Eye (tissue), 1 donor: ENCODE results near the gene SINHCAF.
A peak's percentile ranks its signal among the peaks of the same experiment; 100 is the strongest.

Experiments used
- DNase-seq: peaks from one replicate; pipeline ENCODE4 v3.0.0-alpha.2; 2015

Gene SINHCAF

GRCh38 chr12:31331242-31331641, 5.3 kb upstream of the SINHCAF start:
- DNase-seq, result no peak

GRCh38 chr12:31326736-31327659, 1.0 kb upstream of the SINHCAF start:
- peak; percentile 86 for DNase-seq

- no peak for DNase-seq
Observed at GRCh38 chr12:31325524-31325875, 450 bp downstream of the SINHCAF start.

GRCh38 chr12:31324845-31325523, 966 bp downstream of the SINHCAF start:
- peak; percentile 85 for DNase-seq

- DNase-seq, result peak; percentile 90
Observed at GRCh38 chr12:31324116-31324844, 1.7 kb downstream of the SINHCAF start.

- peak; percentile 82 for DNase-seq
Observed at GRCh38 chr12:31323391-31324115, 2.4 kb downstream of the SINHCAF start.

- DNase-seq, result peak; percentile 71
Observed at GRCh38 chr12:31322801-31323207, 3.1 kb downstream of the SINHCAF start.

- no peak for DNase-seq
Observed at GRCh38 chr12:31321897-31322228, 4.1 kb downstream of the SINHCAF start.

GRCh38 chr12:31321186-31321896, 4.6 kb downstream of the SINHCAF start:
- DNase-seq, result no peak

- no peak for DNase-seq
Observed at GRCh38 chr12:31318657-31319269, 7.2 kb downstream of the SINHCAF start.

GRCh38 chr12:31317471-31318395, 8.2 kb downstream of the SINHCAF start:
- DNase-seq, result no peak

- DNase-seq, result no peak
Observed at GRCh38 chr12:31316891-31317290, 9.1 kb downstream of the SINHCAF start.

- no peak for DNase-seq
Observed at GRCh38 chr12:31315784-31316465, 10.0 kb downstream of the SINHCAF start.

- DNase-seq, result no peak
Observed at GRCh38 chr12:31315044-31315715, 10.8 kb downstream of the SINHCAF start.

- DNase-seq, result no peak
Observed at GRCh38 chr12:31312431-31312830, 13.5 kb downstream of the SINHCAF start.

GRCh38 chr12:31311634-31312258, 14.2 kb downstream of the SINHCAF start:
- no peak for DNase-seq

- no peak for DNase-seq
Observed at GRCh38 chr12:31310488-31310887, 15.5 kb downstream of the SINHCAF start.

GRCh38 chr12:31309279-31309678, 16.7 kb downstream of the SINHCAF start:
- DNase-seq, result no peak

GRCh38 chr12:31308116-31308515, 17.8 kb downstream of the SINHCAF start:
- no peak for DNase-seq
